SK-N-DZ (cell line): ENCODE measurements around the gene PLXNA4.

ENCODE experiments used
- DNase-seq: peaks from one replicate; pipeline ENCODE4 v3.0.0-alpha.2; 2015; ENCODE audit warnings: low spot score

The PLXNA4 gene

DNA sequence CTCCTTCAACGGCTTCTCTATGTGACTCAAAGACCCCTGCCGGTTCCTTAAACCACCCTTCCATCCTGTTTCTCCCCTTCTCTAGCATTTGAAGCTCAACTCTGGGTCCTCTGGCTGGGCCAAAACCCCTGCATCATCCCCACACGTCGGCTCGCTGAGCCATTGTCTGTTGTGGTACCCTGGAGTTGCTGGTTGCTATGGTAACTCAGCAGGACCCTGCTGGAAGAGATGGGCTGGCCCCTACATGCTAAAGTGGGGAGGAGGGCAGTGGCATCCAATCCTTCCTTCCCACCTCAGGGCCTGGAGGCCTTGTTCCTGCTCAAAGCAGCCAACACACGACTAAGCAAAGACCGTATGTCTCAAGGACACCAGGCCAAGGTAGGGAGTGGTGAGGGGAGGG lies 452.5 kb downstream of the PLXNA4 start:
- peak; percentile 38 for DNase-seq

- DNase-seq: no peak
Observed at GRCh38 chr7:132122901-132123300, 453.4 kb downstream of the PLXNA4 start.

GRCh38 chr7:132121987-132122386 lies 454.3 kb downstream of the PLXNA4 start:
- DNase-seq: no peak

GRCh38 chr7:132118641-132119040 lies 457.6 kb downstream of the PLXNA4 start:
- no peak for DNase-seq

DNA sequence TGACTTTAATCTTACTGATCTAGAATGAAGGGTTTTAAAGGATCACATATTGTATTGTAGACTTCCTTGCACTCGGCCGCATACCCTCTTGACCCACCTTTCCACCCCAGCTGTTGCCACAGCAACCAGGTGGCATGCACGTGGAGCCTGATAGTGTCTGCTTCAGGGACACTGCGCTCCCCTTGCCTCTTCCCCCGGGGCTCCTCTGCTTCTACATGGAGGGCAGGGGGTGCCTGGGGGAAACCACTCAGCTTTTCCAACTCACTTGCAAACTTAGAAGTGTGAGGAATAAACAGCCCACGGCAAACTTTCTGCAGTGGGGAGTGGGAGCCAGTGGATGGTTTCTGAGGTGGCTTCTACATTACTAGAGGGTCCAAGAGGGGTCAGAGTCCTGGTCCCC lies 458.6 kb downstream of the PLXNA4 start:
- DNase-seq: no peak

- DNase-seq: no peak
Observed at GRCh38 chr7:132117181-132117580, 459.1 kb downstream of the PLXNA4 start.

DNA sequence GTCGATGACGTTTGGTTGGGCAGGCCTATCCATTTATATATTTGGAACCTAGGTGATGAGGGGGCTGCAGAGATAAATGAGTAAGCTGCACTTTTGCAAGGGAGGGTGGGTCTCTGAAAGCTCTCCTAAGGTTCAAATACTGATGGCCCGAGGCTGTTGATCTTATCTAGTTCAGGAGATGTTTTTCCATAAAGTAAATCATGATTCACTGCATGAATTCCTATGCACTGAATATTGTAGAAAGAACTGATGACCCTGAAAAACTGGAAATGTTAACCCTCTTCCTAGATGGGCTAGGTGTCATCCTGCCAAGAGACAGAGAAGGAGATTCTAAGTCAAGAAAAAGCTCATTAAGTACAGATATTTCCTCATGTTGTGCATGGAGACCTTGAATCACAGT lies 459.9 kb downstream of the PLXNA4 start:
- DNase-seq: no peak

DNA sequence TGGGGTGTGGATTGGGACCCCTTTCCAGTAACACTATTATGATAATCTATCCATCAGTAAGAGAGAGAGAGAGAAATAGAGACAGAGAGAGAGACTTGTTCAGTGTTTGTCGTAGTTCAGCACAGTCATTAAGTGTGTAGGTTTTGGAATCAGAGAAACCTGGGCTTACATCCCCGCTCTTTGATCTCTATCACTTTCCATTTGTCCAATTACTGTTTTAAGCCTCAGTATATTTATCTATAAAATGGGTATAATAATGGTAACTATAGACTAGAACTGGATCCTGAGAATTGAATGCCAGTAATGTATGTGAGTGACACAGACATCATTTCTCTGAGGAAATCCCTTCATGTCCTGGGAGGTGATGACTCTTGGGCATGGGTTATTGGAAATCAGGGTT lies 460.5 kb downstream of the PLXNA4 start:
- no peak for DNase-seq

DNA sequence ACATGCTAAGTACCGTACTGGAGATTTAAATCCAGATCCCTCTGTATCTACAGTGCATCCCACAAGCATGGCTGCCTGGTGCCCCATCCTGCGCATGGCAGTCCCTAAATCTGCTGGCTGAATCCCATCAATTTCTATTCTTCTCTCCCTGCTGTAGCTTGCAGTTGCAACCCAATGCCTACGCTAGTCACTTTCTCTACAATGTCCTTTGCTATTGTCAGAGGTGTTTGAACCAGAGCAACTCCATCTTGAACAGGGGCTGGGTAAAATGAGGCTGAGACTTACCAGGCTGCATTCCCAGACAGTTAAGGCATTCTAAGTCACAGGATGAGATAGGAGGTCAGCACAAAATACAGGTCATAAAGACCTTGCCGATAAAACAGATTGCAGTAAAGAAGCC lies 461.2 kb downstream of the PLXNA4 start:
- no peak for DNase-seq

DNA sequence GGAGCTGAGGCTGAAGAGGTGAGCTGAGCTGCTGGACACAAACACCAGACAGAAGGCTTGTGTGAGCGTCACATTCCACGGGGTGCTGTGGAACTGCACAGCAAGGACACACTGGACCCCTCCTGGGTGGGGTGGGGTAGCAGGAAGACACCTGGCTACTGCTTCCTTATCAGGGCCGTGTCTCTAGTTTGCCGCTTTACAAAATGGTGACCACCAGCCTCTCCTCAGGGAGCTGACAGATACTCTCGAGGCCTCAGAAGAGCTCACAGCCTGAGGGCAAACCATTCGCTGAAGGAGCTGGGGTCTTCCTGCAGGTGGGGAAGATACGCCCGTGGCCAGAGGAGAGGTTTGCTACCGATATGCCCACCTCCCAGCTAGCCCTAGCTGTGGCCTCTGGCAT lies 461.9 kb downstream of the PLXNA4 start:
- no peak for DNase-seq

GRCh38 chr7:132113536-132114371 lies 462.5 kb downstream of the PLXNA4 start:
- DNase-seq: peak; percentile 77

DNA sequence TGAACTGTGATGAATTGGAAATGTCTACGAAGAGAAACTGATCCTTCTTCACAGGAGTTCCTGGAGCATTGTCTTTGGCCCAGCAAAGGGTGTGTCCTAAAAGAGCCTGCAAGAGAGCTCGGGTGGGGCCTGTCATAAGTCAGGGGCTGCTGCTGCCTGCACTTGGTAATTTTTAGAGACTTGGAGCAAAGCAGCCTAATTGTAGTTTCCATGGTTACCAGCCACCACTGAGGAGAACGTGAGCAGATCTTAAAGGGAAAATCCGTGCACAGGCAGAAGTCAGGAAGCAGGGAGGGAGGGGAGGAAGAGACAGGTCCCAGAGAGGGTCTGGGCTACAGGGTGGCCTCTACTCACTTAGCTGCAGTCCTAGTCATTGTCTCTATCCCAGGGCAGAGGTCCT lies 463.6 kb downstream of the PLXNA4 start:
- DNase-seq: peak; percentile 83

DNA sequence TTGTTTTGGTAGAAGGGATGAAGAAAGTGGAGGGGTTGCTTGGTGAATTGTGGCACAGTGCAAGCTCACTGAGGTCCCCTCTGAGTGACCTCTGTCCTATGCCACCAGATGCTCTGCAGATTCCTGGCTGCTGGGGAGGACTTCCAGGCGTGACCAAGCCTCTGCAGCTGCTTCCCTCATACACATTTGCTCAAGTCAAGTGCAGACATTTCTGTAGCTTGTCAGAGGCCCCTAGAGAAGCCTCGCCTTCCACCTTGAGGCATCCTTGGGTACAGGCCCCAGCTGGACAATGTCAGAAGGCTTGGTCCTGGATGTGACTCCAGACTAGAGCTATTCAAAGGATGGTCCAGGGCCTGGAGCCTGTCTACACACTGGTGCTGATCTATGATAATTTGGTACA lies 464.2 kb downstream of the PLXNA4 start:
- peak; percentile 94 for DNase-seq

GRCh38 chr7:132110692-132111091 lies 465.6 kb downstream of the PLXNA4 start:
- no peak for DNase-seq

GRCh38 chr7:132109769-132110168 lies 466.5 kb downstream of the PLXNA4 start:
- DNase-seq: no peak

GRCh38 chr7:132108563-132108962 lies 467.7 kb downstream of the PLXNA4 start:
- DNase-seq: no peak

DNA sequence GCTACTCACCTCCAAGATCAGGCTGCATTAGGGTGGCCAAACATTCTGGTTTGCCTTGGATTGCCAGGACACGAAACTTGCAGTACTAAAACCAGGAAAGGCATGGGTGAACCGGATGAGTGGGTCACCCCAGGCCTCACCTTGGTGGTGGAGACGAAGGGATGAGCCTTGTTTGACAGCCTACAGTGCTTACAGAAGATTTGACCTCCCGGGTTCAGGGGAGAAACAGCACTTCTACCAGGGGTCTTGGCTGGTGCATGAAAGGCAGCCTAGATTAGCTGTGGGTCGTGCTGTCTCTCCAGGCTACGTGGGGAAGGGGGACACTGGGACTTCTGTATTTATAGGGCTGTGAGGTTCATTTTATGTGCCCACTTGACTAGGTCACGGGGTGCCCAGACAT lies 469.8 kb downstream of the PLXNA4 start:
- no peak for DNase-seq

DNA sequence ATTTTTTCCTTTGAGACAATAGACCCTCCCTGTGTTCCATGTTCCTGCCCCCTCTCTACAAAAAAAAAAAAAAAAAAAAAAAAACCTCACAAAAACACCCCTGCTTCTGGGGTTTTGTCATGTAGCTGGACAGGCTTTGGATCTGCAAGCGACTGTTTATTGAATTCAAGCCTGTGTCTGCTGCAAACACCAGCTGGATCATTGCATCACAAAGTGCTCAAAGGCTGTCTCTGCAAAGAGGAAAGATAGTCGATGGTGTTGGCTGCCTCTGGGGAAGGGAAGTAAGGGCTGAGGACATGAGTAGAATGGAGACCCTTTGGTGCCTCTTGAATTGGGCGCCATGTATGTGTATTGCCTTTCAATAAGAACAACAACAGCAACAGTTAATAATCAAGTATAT lies 471.2 kb downstream of the PLXNA4 start:
- no peak for DNase-seq

DNA sequence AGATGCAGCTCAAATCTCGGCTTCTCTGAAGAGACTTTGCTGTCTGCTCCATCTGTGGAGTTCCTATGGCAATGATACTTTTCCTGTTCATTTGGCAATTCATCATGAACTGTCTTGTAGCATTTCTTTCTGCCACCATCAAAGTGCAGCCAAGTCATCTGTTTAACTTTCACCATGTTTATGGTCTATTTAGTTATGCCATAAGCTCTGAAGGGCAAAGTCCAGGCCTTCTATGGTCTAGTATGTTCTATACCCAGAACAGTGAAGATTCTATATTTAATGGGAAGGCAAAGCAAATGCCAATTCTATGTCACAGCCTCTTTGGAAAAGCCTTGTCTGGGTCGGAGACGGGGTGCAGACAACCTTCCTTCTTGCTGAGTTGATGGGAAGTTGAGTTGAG lies 472.6 kb downstream of the PLXNA4 start:
- no peak for DNase-seq

DNA sequence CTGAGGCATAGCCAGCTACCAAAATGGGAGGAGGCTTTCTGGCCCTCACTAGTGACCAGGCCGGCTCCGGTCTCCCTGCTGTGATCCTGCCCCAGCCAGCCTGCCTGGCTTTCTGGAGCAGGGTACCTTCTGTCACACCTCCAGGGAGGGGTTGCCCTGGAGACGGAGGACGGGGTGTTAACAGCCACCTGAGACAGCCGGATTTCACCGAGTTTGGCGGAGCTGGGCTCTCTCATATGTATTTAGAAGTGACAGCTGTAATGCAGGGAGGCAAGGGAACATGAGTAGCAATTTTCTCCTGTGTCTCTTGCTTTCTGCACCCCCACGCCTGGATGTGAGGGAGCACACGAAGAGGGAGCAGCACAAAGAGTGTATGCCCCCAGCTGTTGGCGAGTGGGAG lies 473.3 kb downstream of the PLXNA4 start:
- no peak for DNase-seq

DNA sequence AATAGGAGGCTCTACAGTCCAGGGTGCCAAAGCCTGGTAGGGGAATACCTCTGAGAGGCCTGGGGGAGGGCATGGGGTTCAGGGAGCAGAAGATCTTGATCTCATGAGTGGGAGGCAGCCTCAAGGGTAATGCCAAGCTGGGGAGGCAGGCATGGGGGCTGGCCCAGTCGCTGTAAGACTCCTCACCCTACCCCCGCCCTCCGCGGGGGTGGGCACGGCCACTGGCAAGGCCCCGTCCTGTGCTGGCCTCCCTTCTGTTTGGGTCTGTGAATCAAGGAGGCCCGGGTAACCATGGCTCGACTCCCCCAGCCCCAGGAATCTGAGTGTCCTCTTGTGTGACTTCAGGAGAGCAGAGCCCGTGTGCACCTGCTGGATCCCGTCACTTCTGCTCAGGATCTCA lies 473.9 kb downstream of the PLXNA4 start:
- no peak for DNase-seq

DNA sequence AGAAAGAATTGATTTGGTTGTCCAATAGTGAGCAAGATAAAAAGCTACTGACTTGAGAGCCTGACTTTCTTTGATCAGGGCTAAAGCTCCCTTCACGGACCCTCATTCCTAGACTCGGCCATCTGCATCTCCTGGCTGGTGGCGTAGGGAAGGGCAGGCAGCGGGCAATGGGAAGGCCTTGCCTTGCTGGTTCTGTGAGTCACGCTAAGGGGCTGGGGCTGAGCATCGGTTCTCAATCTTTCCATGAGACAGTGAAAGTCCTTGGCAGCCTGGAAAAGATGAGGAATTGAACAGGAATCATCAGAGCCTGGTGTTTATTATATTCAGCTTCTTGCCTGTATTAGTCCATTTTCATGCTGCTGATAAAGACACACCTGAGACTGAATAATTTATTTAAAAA lies 475.3 kb downstream of the PLXNA4 start:
- DNase-seq: no peak

DNA sequence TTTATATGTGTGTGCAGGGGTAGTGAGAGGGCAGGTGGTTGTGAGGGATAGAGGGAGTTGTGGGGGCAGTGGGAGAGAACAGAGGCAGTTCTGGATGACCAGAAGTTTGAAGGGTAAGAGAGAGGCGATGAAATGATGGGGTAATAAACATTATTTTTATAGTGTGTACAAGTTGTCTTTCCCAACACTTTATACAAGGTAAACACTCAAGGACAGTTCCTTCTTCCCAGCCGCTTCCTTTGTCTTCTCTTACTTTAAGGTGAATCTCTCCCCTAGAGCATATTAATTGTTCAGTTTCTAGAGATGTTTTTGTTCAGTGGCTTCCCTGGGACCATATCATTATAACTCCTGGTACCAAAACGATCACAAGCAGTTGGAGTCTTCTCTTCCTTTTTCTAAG lies 475.8 kb downstream of the PLXNA4 start:
- no peak for DNase-seq

DNA sequence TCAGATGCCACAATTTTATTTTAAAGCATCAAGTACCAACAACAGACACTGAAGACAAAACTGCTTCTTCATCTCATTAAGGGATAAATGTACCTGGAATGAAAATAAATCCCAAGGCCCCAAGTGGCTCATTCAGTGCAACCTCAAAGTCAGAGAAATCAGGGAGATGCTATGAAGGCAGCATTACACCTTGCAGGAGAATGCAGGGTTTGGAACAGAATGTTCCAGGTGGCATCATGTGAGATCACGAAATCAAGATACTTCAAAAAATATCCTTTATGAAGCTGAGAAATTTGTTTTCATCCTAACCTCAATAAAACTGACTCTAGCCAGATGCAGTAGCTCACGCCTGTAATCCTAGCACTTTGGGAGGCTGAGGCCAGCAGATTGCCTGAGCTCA lies 477.1 kb downstream of the PLXNA4 start:
- DNase-seq: no peak
